Keratinocyte (primary cell): Measurements from ENCODE around the gene YTHDF1.

Source experiments
- CTCF ChIP-seq, 3 experiments: IDR thresholded peaks in 1 of 3; conservative IDR thresholded peaks in 1 of 3; optimal IDR thresholded peaks in 1 of 3; 2 replicates in 2 of 3; 3 replicates in 1 of 3; pipeline versions ENCODE3 to v1.5.1; 2011; ENCODE audit warnings: low read length in 3 of 3, mild to moderate bottlenecking in 3 of 3, moderate library complexity in 2 of 3, control low read depth in 1 of 3, inconsistent platforms in 1 of 3; ENCODE audit not compliant: insufficient read depth in 2 of 3; ENCODE audit errors: extremely low read depth in 1 of 3
- EZH2 ChIP-seq: IDR thresholded peaks from one replicate; pipeline ENCODE4 v1.6.1; 2012; ENCODE audit warnings: inconsistent platforms, mild to moderate bottlenecking, low read length, moderate library complexity

- TF ChIP-seq CTCF (optimal IDR thresholded peaks at IDR 0.05 in 1 of 3, IDR thresholded peaks at IDR 0.05 in 1 of 3, conservative IDR thresholded peaks at IDR 0.05 in 1 of 3; ENCODE audit: extremely low read depth in 1 of 3, insufficient read depth in 2 of 3, low read length in 3 of 3) (no peak), EZH2 (no peak)
These were observed 44.0 kb upstream of the YTHDF1 start for GRCh38 chr20:63259734-63260460.
